ENCODE data around the gene MFSD1.

MFSD1 gene

DNA sequence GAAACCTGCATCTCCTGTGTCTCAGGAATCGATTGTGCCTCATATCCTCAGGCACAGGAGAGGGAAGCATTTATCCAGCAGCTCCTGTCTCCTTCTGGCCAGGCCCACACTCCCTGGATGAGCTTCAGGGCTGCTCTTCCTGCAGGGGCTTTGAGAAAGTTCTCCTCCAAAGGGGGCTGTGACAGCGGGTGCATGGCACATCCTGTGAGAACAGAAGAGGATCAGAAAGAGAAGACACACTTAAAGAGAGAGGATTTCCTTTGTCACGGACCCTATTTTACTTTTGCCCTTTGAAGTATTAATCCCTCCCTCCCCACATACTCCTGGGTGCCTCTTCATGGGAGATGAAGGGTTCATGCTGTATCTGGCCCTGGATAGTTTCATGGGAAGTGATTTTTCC, 46.0 kb downstream of the MFSD1 start:
- TF ChIP-seq, protein P1, sequence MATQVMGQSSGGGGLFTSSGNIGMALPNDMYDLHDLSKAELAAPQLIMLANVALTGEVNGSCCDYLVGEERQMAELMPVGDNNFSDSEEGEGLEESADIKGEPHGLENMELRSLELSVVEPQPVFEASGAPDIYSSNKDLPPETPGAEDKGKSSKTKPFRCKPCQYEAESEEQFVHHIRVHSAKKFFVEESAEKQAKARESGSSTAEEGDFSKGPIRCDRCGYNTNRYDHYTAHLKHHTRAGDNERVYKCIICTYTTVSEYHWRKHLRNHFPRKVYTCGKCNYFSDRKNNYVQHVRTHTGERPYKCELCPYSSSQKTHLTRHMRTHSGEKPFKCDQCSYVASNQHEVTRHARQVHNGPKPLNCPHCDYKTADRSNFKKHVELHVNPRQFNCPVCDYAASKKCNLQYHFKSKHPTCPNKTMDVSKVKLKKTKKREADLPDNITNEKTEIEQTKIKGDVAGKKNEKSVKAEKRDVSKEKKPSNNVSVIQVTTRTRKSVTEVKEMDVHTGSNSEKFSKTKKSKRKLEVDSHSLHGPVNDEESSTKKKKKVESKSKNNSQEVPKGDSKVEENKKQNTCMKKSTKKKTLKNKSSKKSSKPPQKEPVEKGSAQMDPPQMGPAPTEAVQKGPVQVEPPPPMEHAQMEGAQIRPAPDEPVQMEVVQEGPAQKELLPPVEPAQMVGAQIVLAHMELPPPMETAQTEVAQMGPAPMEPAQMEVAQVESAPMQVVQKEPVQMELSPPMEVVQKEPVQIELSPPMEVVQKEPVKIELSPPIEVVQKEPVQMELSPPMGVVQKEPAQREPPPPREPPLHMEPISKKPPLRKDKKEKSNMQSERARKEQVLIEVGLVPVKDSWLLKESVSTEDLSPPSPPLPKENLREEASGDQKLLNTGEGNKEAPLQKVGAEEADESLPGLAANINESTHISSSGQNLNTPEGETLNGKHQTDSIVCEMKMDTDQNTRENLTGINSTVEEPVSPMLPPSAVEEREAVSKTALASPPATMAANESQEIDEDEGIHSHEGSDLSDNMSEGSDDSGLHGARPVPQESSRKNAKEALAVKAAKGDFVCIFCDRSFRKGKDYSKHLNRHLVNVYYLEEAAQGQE (IDR thresholded peaks at IDR 0.05; ENCODE audit: insufficient read depth in 1 of 2, low read depth in 2 of 2, low read length in 2 of 2) = no peak
- TF ChIP-seq POLR2AphosphoS5 (IDR thresholded peaks at IDR 0.05; ENCODE audit: low read depth, low read length) (no peak), SIN3A (IDR thresholded peaks at IDR 0.05; ENCODE audit: borderline replicate concordance, insufficient read depth, low read length) (no peak), FOXP2 (optimal IDR thresholded peaks at IDR 0.05; ENCODE audit: borderline replicate concordance, extremely low read depth, extremely low read length, insufficient read depth) (no peak), TAF1 (IDR thresholded peaks at IDR 0.05; ENCODE audit: borderline replicate concordance, insufficient read depth, low read length) (no peak)

DNA sequence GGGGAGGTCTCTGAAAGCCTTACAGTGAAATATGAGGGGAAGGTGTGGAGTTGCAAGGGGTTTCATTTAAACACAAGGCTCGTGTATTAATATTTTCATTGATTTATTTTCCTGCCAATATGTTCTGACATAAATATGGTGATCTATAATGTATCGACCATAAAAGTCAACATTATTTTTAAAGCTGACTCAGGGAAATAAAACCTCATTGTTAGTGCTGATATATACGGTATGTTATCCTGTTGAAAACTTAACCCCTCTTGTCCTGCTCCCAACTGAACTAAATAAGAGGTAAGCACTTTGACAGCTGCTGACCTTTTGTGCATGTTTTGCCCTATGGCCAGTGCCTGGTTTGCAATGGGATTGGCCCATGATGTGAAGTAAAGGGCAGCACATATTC, 47.9 kb downstream of the MFSD1 start:
- TF ChIP-seq SIN3A (IDR thresholded peaks at IDR 0.05; ENCODE audit: borderline replicate concordance, insufficient read depth, low read length) = no peak
- TF ChIP-seq FOXP2 (optimal IDR thresholded peaks at IDR 0.05; ENCODE audit: borderline replicate concordance, extremely low read depth, extremely low read length, insufficient read depth) = no peak
- no peak for TF ChIP-seq POLR2AphosphoS5 (IDR thresholded peaks at IDR 0.05; ENCODE audit: low read depth, low read length)
- no peak for TF ChIP-seq TAF1 (IDR thresholded peaks at IDR 0.05; ENCODE audit: borderline replicate concordance, insufficient read depth, low read length)
- TF ChIP-seq, protein P1 (IDR thresholded peaks at IDR 0.05; ENCODE audit: insufficient read depth in 1 of 2, low read depth in 2 of 2, low read length in 2 of 2) = no peak

DNA sequence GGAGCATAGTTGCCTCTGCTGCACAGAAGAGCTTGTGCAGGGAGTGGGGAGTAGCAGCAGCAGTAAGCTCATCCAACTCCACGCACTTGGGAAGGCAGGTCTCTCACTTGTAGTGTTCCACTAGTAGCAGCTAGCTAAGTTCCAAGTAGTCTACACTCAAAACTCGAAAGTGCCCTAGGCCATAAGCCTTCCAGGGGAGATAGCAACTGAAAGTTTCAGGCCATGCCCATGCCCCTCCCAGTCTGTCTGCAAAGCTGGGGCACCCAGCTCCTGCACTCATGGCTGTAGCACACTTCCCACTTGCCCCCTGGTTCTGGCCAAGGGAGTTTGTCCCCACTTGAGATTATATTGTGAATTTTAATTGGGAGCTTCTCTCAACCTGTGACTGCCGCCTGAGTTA, 57.5 kb downstream of the MFSD1 start:
- no peak for TF ChIP-seq POLR2AphosphoS5 (IDR thresholded peaks at IDR 0.05; ENCODE audit: low read depth, low read length)

DNA sequence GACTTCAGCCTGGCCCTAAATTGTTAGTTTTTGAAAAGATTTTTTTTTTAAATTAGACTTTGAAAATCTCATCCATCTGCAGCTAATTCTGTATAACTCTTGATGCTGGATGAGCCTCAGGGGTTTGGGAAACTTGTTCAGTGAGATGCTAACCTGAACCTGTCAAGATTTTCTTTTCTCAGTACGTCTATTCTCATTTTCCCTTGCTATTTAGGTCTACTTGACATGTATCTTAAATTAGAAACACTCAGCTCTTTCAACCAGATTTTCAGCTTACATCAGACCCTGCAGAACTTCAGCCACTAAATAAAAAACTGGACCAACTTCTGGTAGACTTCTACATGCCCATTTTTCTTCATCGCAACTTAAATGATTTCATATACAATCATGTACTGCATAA, 61.4 kb downstream of the MFSD1 start:
- TF ChIP-seq SIN3A (IDR thresholded peaks at IDR 0.05; ENCODE audit: borderline replicate concordance, insufficient read depth, low read length) (no peak), TAF1 (IDR thresholded peaks at IDR 0.05; ENCODE audit: borderline replicate concordance, insufficient read depth, low read length) (no peak), FOXP2 (optimal IDR thresholded peaks at IDR 0.05; ENCODE audit: borderline replicate concordance, extremely low read depth, extremely low read length, insufficient read depth) (no peak), POLR2AphosphoS5 (IDR thresholded peaks at IDR 0.05; ENCODE audit: low read depth, low read length) (no peak)
- TF ChIP-seq, protein P1 (IDR thresholded peaks at IDR 0.05; ENCODE audit: insufficient read depth in 1 of 2, low read depth in 2 of 2, low read length in 2 of 2) = no peak

DNA sequence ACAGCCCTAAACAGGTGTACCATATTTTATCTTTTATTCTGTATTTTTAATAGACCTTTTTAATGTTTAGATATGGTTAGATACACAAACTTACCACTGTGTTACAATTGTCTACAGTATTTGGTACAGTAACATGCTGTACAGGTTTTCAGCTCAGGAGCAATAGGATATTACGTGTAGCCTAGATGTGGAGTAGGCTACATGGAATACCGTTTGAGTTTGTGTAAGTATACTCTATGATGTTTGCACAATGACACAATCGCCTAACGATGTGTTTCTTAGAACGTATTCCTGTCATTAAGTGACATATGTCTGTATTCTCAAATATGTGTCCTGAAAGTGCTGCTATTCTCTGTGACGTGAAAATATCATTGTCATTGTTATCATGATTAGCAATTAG, 62.6 kb downstream of the MFSD1 start:
- TF ChIP-seq POLR2AphosphoS5 (IDR thresholded peaks at IDR 0.05; ENCODE audit: low read depth, low read length) (no peak), SIN3A (IDR thresholded peaks at IDR 0.05; ENCODE audit: borderline replicate concordance, insufficient read depth, low read length) (no peak), FOXP2 (optimal IDR thresholded peaks at IDR 0.05; ENCODE audit: borderline replicate concordance, extremely low read depth, extremely low read length, insufficient read depth) (no peak), TAF1 (IDR thresholded peaks at IDR 0.05; ENCODE audit: borderline replicate concordance, insufficient read depth, low read length) (no peak)
- TF ChIP-seq, protein P1 (IDR thresholded peaks at IDR 0.05; ENCODE audit: insufficient read depth in 1 of 2, low read depth in 2 of 2, low read length in 2 of 2) = no peak
